ENCODE measurements around the gene PXT1. TPM values are rescaled to one million over a fixed set of nuclear protein-coding genes. Genes with fewer than 3 reads are reported as not detected.

PXT1 gene
- total and polyA plus RNA-seq, 3 donors from 2014 or later: 1.8 to 4.2 (median 3.6) TPM

DNA sequence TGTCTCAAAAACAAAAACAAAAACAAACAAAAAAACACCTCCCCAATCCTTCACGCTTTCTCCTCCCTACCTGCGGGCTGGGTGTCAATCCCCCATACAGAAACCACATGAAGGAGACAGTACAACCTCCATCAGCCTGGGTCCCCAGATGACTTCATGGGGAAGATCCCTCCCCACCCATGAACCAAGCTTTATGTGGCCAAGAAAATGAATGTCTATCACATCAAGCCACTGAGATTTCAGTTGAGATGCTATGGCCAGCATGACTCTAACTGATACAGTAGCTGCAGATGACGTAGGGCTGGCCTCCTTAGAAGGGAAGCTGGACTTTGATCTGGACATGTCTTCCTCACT is 84.8 kb downstream of the PXT1 start:
- H3K36me3 ChIP-seq (ENCODE audit: low read depth, missing control alignments): no peaks in the 10 kb centered on the region
- WGBS, 2 donors: 74 to 79% methylated on average over 3 of the region's 3 CpGs
- TF ChIP-seq POLR2A (IDR thresholded peaks at IDR 0.05): no peak
- intact Hi-C loops (cut with DNase I; ENCODE audit: low total_unique reads): loop anchor here (10.0 kb wide), 1 partner anchor 53 kb away; no protein-coding TSS in a partner anchor
- peak overlapping the region; percentile 75 to 78 for H3K27ac ChIP-seq
- H3K4me3 ChIP-seq: no peak overlapping the region
- no peaks in the 10 kb centered on the region for H3K9me3 ChIP-seq
- H3K27me3 ChIP-seq: no peaks in the 10 kb centered on the region
- DNase-seq: no peak
- peaks cover 36% of the 10 kb centered on the region for H3K4me1 ChIP-seq

DNA sequence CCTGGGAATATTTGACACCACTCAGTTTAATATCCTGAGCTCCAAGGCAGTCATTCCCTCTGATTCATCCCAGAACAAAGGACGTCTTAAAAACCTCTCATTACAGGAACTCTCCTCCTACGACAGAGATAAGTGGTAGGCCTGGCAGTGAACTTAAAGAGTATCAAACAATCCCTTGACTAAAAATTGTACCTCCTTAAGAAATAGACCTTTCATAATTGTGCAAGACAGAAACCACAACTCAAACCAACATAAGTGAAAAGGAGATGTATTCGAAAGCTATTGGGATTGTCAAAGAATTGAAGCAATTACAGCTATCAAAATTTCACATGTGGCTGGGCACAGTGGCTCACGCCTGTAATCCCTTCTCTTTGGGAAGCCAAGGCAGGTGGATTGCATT is 86.8 kb downstream of the PXT1 start:
- TF ChIP-seq, protein P1, sequence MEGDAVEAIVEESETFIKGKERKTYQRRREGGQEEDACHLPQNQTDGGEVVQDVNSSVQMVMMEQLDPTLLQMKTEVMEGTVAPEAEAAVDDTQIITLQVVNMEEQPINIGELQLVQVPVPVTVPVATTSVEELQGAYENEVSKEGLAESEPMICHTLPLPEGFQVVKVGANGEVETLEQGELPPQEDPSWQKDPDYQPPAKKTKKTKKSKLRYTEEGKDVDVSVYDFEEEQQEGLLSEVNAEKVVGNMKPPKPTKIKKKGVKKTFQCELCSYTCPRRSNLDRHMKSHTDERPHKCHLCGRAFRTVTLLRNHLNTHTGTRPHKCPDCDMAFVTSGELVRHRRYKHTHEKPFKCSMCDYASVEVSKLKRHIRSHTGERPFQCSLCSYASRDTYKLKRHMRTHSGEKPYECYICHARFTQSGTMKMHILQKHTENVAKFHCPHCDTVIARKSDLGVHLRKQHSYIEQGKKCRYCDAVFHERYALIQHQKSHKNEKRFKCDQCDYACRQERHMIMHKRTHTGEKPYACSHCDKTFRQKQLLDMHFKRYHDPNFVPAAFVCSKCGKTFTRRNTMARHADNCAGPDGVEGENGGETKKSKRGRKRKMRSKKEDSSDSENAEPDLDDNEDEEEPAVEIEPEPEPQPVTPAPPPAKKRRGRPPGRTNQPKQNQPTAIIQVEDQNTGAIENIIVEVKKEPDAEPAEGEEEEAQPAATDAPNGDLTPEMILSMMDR (IDR thresholded peaks at IDR 0.05): no peak
- no peak for TF ChIP-seq POLR2A (IDR thresholded peaks at IDR 0.05)
- Histone ChIP-seq H3K27me3 (no peaks in the 10 kb centered on the region), H3K36me3 (ENCODE audit: low read depth, missing control alignments) (no peaks in the 10 kb centered on the region), H3K4me3 (no peak overlapping the region), H3K4me1 (peaks cover 49% of the 10 kb centered on the region), H3K27ac (peak overlapping the region; percentile 12 to 36), H3K9me3 (no peaks in the 10 kb centered on the region)
- no peak for DNase-seq
- 64 to 73% methylated on average over 4 of the region's 4 CpGs for WGBS, 2 donors
- intact Hi-C loops (cut with DNase I; ENCODE audit: low total_unique reads): loop anchor here (10.0 kb wide), 1 partner anchor 51 kb away; no protein-coding TSS in a partner anchor

DNA sequence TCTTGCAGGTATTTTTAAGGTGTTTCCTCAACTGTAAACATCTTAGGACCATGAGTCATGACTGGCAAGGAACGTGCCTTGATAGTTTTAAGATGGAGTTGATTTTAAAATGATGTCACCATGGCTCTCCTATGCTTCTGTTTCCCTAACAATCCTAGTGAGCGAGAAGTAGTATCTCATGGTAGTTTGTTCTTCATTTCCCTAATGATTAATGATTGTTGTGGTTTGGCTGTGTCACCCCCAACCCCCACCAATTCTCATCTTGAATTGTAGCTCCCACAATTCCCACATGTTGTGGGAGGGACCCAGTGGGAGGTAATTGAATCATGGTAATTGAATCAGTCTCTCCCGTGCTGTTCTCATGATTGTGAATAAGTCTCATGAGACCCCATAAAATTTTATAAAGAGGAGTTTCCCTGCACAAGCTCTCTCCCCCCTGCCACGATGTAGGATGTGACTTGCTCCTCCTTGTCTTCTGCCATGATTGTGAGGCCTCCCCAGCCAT is 89.2 kb downstream of the PXT1 start:
- Histone ChIP-seq H3K4me1 (peaks cover 47% of the 10 kb centered on the region), H3K4me3 (no peak overlapping the region), H3K27me3 (no peaks in the 10 kb centered on the region), H3K36me3 (ENCODE audit: low read depth, missing control alignments) (no peaks in the 10 kb centered on the region), H3K27ac (no peak overlapping the region), H3K9me3 (no peaks in the 10 kb centered on the region)
- DNase-seq: no peak
- no peak for TF ChIP-seq POLR2A (IDR thresholded peaks at IDR 0.05)
- WGBS, 2 donors: 70 to 74% methylated on average over 4 of the region's 4 CpGs
- intact Hi-C loops (cut with DNase I; ENCODE audit: low total_unique reads): loop anchor here (10.0 kb wide), 1 partner anchor 49 kb away; no protein-coding TSS in a partner anchor

DNA sequence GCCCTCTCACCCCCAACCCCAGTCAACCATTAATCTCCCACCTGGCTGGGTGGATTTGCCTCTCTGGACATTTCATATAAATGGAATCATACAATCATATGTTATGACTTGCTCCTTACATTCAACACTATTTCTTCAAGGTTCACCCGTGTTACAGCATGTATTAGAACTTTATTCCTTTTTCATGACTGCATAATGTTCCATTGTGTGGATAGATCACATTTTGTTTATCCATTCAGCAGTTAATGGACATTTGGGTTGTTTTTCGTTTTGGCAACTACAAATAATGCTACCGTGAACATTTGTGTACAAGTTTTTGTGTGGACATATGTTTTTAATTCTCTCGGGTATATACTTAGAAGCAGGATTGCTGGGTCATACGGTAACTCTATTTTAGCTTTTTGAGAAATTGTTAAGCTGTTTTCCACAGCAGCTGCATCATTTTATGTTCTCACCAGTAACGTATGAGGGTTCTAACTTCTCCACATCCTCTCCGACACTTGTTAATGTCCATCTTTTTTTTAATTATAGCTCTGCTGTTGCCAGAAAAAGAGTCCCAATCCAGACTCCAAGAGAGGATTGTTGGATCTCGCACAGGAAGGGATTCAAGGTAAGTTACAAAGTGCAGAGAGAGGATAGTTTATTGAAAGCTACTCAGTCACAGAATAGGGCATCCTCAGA is 90.0 kb downstream of the PXT1 start:
- WGBS, 2 donors: 92 to 93% methylated on average over 8 of the region's 8 CpGs
- Histone ChIP-seq H3K4me1 (peaks cover 39% of the 10 kb centered on the region), H3K27ac (peak overlapping the region; percentile 60 to 80), H3K9me3 (no peaks in the 10 kb centered on the region), H3K27me3 (no peaks in the 10 kb centered on the region), H3K36me3 (ENCODE audit: low read depth, missing control alignments) (no peaks in the 10 kb centered on the region), H3K4me3 (no peak overlapping the region)
- no peak for TF ChIP-seq POLR2A (IDR thresholded peaks at IDR 0.05)
- TF ChIP-seq, protein P1 (IDR thresholded peaks at IDR 0.05): no peak
- intact Hi-C loops (cut with DNase I; ENCODE audit: low total_unique reads): loop anchor here (10.0 kb wide), 1 partner anchor 48 kb away; no protein-coding TSS in a partner anchor
- no peak for DNase-seq

DNA sequence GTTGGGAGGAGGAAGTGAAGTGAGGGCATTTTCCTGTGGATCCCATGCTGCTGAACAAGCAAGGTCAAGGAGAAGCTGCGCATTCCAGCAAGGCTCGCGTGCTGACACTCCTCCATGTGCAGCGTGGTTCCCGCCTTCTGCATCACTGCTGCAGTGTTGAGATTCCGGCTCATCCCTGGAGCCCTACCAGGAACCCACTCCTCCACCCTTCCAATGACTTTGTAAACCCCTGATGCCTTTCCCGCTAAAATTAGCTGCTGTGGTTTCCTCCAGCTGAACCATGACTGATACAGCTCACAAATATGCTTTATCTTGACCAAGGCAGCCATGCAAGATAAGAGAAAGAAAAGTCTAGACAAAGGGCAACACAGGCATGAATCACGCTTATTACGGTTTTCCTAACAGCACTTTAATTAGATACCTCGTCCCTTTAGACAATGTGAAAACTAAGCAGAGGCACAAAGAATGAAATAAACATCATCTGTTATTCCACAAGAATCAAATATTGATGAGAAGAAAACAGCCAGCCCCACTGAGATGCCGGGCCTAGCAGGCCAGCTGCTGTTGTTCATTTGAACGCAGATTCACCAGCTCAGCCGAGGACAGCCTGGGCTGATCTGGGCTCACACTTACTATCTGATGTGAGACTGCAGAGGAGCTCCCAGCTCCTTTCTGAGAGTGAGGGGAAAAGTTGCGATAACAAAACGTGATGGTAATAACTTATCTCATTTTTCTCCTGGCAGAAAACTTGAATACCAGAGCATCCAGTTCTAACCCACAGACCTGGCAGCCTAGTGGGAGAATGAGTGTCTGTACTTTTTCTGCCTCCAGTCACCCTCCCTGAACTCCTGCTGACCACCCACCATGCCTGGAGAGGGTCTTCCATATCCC is 91.7 kb downstream of the PXT1 start:
- H3K36me3 ChIP-seq (ENCODE audit: low read depth, missing control alignments): no peaks in the 10 kb centered on the region
- H3K27ac ChIP-seq: peak overlapping the region; percentile 60 to 80
- 36 to 49% methylated on average over 15 of the region's 15 CpGs for WGBS, 2 donors
- no peaks in the 10 kb centered on the region for H3K27me3 ChIP-seq
- H3K4me1 ChIP-seq: peaks cover 32% of the 10 kb centered on the region
- no peaks in the 10 kb centered on the region for H3K9me3 ChIP-seq
- no peak overlapping the region for H3K4me3 ChIP-seq
- peak; percentile 85 for DNase-seq
- intact Hi-C loops (cut with DNase I; ENCODE audit: low total_unique reads): loop anchor here (10.0 kb wide), 1 partner anchor 46 kb away; no protein-coding TSS in a partner anchor
- TF ChIP-seq, protein P1 (IDR thresholded peaks at IDR 0.05): no peak
- no peak for TF ChIP-seq POLR2A (IDR thresholded peaks at IDR 0.05)

Data from testis (tissue), 3 donors.